ENCODE data around the gene ANK3.

- no peak for TF ChIP-seq CTCF (IDR thresholded peaks at IDR 0.05; ENCODE audit: low read length)
- TF ChIP-seq EZH2 (optimal IDR thresholded peaks at IDR 0.05; ENCODE audit: low read depth, low read length): no peak
- no peak for TF ChIP-seq EZH2phosphoT487 (IDR thresholded peaks at IDR 0.05; ENCODE audit: low read length)
These were observed 41.3 kb upstream of the ANK3 start for GRCh38 chr10:60430836-60431597.

Measured in MM.1S (cell line).